HG03565 (cell line): Measurements from ENCODE around the gene AARS2.

Experiments
- ATAC-seq: cut with Tn5 transposase; IDR thresholded peaks from one replicate; pipeline ENCODE4 v1.9.1; 2021; ENCODE audit warnings: mild to moderate bottlenecking, moderate library complexity; ENCODE audit not compliant: unreplicated experiment

Gene AARS2

DNA sequence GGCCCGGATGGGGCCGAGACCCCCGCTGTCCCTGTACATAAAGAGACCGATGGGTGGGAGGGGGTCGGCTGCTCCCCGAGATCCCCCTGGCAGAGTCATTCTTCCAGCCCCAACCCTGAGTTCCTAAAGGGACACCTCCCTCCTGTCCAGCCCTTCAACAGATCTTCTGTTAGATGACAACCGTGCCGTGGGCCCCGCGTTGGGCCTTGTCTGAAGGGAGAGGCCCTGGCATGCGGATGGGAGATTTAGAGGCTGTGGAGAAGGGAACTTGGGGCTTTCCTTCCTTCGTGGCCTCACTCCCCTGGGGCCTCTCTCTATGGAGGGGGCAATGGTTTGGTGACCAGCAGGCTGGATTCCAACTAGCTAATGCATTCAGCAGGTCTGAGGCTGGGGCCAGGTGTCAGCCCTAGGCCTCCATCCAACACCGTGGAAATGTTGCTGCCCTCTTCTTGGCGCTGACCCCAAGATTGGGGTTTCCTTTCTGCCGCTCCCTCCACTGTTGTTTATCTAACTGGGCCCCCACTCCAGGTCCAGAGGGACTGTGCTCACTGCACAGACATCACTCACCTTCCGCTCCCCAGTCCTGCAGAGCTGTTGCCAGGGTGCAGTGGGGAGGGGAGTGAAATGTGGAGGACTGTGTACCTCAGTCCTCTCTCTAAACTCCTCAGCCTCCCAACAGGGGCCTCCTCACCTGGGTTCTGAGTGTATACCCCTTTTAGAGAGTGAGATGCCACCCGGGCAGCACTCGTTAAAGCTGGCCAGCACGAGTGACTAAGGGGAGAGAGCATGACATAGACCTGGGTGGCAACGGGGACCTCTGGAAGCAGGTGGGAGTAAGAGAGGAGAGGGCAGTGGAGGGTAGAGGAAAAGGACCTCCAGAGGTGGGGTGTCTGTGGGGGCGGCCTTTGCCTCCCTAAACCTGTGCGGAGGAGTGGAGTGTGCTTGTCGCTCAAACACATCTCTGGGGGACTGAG lies 36.2 kb downstream of the AARS2 start:
- ATAC-seq, result no peak

DNA sequence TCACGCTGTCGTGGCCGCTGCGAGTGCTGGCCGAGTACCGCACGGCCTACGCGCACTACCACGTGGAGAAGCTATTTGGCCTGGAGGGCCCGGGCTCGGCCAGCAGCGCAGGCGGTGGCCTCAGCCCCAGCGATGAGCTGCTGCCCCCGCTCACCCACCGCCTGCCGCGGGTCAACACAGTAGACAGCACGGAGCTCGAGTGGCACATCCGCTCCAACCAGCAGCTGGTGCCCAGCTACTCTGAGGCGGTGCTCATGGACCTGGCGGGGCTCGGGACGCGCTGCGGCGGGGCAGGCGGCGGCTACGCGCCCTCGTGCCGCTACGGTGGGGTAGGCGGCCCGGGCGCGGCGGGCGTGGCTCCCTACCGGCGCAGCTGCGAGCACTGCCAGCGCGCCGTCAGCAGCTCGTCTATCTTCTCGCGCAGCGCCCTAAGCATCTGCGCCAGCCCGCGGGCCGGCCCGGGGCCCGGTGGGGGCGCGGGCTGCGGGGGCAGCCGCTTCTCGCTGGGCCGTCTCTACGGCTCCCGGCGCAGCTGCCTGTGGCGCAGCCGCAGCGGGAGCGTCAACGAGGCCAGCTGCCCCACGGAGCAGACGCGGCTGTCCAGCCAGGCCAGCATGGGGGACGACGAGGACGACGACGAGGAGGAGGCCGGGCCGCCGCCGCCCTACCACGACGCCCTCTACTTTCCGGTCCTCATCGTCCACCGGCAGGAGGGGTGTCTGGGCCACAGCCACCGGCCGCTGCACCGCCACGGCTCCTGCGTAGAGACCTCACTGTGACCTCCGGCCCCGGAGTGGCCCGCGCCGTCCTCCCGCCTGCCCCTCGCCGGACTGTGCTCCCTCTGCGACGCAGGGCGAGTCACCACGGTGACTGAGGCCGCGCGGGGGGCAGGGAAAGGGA lies 37.1 kb downstream of the AARS2 start:
- ATAC-seq, result no peak

DNA sequence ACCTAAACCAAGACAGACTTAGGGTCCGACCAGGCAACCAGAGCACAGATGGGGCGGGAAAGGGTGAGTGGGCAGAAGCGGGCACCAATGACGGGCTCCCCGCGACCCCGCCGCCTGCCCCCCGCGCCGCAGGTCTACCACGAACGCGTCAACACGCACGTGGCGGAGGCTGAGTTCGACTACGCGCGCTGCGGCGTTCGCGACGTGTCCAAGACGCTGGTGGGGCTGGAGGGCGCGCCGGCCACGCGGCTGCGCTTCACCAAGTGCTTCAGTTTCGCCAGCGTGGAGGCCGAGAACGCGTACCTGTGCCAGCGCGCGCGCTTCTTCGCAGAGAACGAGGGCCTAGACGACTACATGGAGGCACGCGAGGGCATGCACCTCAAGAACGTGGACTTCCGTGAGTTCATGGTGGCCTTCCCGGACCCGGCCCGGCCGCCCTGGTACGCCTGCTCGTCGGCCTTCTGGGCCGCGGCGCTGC lies 37.8 kb downstream of the AARS2 start:
- no peak for ATAC-seq

DNA sequence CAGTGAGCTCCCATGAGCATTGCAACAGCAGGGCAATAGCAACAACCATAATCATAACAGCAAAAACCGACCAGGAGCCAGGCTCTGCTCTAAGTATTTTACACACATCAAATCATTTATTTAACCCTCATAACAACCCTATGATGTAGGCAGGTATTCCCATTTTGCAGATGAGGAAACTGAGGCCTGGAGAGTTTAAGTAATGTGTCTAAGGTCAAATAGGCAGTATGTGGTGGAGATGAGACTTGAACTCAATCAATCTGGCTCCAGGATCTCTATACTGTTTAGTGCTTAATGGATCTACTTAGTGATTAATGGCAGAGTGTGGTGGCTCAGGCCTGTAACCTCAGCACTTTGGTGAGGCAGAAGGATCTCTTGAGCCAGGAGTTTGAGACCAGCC lies 39.5 kb downstream of the AARS2 start:
- ATAC-seq, result no peak

DNA sequence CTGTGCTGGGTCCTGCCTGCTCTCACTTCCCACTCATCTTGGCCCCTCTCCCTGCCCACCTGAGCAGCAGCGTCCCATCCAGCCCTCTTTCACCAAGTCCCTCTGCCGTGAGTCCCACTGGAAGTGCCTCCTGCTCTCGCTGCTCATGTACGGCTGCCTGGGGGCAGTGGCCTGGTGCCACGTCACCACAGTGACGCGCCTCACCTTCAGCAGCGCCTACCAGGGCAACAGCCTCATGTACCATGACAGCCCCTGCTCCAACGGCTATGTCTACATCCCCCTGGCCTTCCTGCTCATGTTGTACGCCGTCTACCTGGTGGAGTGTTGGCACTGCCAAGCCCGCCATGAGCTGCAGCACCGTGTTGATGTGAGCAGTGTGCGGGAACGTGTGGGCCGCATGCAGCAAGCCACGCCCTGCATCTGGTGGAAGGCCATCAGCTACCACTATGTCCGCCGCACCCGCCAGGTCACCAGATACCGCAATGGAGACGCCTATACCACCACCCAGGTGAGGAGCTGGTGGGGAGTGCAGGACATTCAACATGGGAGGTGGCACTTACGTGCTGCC lies 40.1 kb downstream of the AARS2 start:
- no peak for ATAC-seq

DNA sequence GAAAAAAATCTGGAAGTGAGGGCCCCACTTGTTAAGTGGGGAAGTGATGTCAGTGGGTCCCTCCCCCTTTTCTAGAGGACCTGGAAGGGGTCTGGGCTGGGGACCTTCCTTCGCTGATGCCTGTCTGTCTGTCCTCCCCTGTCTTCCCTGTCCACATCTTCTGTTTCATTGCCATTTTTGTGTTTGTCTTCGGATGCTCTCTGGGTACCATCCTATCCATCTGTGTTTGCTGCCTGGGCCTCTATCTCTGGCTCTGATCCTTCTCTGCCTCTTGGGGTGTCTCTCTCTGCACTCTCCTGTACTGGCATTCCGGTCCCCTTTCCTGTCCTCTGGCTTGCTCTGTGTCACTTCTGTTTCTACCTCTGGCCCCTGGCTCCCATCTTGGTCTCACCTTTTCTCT lies 40.6 kb downstream of the AARS2 start:
- no peak for ATAC-seq

DNA sequence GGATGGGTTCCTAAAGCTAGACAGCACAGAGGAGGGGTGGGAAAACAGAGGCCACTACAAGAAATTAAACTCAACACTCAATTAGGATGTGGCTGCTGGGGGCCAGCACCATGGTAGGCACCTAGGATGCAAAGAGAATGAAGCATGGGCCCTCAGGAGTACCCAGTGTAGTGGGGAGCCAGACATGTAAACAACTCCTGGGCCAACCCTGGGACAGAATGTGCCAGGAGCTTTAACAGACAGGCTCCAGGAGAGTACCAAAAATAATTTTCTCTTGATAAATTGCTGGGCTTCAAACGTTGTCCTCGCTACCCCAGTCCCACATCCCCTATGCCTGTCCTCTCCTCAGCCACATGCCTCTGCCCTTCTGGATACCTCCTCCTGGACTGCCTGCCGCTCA lies 41.2 kb downstream of the AARS2 start:
- ATAC-seq, result no peak

DNA sequence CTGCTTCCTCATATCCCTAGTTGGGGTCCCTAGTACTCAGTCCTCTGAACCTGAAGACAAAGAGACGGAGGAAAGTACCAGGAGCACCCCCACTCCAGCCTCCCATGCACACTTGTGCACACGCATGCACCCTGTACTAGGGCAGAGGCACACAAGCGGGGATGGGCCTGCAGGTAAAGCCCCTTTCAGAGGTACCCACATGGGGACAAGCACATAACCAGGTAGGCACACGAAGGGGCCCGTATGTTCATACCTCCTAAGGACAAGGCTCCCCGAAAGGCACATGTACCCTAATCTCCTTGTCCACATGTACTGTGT lies 41.8 kb downstream of the AARS2 start:
- ATAC-seq, result no peak

DNA sequence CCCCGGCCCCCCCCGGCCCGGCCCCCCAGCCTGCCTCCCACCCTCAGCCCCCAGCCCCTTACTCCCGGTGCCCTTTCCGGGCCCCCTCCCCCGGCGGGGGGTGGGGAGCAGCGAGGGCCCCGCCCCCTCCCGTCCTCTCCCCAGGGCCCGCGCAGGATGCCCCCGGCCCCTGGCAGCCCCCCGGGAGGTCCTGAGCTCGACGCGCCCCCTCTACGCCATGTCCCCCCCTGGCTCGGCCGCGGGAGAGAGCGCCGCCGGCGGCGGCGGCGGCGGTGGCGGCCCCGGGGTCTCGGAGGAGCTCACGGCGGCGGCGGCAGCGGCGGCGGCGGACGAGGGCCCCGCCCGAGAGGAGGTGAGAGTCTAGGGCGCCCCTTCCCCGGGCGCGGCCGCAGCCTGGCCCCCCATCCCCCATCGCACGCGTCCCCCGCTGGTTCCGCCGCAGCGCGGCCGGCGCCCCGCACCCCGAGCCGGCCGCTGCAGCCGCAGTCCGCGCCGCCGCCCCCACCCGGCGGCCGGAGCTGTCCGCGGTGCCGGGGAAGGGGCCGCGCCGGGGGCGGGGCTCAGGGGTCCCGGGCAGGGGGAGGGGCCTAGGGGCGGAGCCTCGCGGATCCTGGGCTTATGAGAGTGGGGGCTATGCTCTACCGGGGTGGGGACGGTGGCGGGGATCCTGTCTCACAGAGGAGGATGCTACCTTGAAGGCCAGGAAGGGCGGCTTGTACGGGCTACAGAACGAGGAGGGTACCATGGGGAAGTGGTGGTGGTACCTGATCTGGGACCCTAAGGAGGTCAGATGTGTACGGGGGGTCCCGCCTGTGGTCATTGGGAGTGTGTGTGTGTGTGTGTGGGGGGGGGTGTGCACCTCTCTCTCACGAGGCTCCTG lies 42.4 kb downstream of the AARS2 start:
- no peak for ATAC-seq

DNA sequence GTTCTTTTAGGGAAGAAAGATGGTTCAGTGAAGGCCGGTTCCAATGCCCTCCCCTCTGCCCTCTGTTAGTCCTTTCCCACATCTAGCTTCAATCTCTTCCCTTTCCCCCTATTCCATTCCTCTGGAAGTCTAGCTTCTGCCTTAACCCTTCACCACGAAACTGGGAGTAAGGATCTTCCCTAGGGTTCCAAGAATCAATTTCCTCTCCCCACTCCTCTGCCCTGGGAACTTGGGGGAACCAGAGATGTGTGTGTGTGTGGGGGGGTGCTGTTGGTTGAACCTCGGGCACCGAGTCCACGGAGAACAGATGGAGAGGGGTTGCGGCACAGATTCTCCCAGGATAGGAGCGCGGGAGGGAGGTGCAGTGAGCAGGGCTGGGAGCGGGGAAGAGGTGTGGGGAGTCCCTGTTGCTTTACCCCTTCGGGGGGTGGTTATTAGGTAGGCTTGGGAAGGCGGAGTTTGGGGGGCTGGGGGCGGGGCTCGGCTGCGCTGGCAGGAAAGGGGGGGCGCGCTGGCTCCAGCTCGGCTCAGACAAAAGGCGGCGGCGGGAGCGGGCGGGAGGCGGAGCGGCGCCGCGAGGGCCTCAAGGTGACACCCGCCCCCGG lies 43.1 kb downstream of the AARS2 start, which contains the start of gene TMEM151B:
Gene TMEM151B (plus strand): TSS at position 530 of the 605 bp plus-strand sequence. CDS start 293 bp downstream, outside the sequence.
- ATAC-seq, result no peak

DNA sequence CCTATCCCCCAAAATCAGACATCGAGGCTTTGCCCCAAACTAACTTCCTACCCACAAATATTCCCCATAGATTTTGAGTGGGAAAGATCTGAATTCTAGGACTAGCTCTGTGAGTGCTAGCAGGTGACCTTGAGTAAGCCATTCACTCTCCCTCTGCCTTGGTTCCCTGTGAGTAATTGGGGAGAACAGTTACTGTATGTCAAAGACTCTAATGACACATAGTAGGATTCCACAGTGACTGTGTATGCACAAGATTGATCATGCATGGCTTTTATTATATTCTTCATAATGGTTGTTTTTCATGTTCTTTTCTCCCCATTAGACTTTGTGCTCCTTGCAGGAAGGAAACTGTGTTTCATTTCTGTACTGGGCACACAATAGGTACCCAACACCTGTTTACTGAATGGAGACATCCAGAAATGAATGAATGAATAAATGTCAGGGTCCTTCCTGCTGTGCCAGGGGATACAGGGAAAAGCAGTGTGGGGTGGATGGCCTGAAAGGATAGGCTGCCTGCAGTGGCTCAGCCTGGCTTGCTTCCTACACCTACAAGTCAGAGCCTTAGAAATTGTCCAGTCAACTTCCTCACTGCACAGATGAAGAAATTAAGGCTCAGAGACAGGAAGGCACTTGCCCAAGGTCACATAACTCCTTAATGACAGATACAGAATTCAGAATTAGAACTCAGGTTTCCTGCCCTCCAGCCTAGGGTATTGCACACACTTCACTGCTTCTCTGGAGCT lies 43.8 kb downstream of the AARS2 start:
- no peak for ATAC-seq

DNA sequence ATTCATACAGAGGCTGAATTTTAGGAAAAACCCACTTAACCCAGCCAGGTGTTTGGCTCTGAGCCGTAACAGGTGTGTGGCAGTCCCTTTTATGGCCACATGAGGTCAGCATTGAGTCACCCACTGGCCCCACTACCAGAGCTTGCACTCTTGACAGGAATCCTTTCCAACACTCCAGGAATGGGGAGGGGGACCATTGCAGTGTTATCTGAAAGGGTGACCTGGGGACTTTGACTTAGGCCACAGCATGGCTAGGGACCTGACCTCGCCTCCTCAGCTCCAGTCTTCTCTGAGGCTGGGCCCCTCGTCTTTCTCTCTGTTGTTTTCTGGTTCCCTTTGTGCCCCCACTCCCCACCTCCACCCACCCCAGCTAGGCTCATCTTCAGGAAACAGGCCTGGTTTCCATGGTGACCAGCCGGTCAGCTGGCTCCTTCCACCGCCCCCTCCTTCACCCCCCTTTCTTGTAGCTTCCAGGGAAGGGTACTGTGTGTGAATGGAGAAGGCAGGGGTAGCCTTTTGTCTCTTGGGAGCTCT lies 45.0 kb downstream of the AARS2 start:
- no peak for ATAC-seq

DNA sequence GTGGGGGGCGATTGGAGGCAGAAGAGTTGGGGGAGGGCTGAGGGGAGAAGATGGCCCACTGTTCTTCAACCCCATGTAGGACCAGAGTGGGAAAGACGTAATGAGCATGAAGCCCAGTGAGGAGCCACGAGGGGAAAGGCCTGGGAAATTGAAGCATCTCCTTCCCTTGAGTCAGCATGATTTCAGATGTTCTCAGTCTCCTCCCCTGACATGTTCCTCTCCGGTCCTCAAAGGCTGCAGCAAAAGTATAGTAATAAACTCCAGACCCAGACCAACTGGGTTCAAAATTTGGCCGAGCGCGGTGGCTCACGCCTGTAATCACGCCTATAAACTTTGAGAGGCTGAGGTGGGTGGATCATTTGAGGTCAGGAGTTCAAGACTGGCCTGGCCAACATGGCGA lies 45.9 kb downstream of the AARS2 start:
- no peak for ATAC-seq

DNA sequence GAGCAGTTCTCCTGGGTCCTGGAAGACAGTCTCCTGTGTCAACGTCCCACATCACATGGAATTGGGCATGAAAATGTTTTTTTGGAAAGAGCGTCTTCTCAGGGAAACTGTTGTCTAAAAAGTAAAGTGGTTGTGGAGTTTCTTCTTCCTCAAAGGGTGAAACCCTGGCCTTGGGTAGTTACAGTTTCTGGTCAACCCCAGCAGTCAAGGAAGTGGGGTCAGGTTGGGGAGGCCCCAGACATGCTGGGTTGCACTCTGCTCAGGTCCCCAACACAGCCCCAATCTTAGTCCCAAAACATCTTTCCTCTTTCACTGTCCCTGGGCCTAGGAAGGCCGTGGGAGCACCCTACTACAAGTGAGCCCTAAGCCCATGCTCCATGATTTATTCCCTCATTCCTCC lies 46.8 kb downstream of the AARS2 start:
- no peak for ATAC-seq

DNA sequence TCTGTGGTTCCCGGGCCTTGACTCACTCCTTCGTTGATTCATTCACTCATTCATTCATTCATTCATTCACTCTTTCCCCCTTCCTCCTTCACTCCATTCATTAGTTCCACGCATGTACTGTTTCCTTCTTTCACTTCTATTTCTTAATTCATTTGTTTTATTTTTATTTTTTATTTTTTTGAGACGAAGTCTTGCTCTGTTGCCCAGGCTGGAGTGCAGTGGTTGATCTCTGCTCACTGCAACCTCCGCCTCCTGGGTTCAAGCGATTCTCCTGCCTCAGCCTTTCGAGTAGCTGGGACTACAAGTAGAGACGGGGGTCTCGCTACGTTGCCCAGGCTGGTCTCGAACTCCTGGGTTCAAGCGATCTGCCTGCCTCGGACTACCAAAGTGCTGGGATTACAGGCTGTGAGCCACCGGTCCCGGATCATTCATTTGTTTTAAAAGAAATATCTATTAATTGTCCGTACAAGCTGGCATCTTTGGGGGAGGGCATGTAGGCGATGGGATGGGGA lies 47.4 kb downstream of the AARS2 start:
- no peak for ATAC-seq

DNA sequence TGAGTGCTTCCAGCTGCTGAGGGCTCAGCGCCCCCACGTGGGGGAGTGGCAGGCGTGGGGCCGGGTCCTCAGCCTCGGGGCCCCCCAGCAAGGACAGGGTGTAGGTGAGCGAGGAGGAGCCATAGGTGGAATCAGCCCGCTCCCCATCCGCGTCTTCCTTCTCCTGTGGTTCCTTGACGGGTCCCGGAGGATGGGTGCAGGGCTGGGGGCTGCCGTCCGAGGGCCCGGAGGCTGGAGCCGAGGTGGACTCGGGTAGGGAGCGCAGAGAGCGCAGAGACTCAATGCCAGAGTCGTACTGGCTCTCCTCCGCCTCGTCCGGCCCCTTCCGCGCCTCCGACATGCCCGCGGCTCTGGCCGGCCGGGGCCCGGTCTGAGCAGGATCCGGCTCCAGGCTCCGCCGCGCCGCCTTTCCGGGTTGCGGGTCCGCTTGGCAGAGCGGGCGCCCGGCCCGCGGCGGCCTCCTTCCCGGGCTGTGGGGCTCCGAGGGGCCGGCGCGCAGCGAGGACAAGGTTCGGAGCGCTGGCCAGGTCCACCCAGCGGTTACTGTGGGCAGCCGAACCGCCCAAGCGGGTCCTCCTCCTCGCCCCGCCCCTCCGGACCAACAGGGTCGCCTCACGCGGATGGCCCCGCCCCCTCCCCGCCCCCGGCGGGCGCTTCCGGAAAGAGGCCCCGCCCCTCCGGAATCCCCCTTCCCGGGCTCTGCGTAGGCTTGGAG lies 48.0 kb downstream of the AARS2 start, which contains the start of gene NFKBIE:
Gene NFKBIE (minus strand): TSS at position 545 of the 715 bp plus-strand sequence. CDS start 205 bp downstream, at position 340.
- peak; percentile 24 for ATAC-seq

DNA sequence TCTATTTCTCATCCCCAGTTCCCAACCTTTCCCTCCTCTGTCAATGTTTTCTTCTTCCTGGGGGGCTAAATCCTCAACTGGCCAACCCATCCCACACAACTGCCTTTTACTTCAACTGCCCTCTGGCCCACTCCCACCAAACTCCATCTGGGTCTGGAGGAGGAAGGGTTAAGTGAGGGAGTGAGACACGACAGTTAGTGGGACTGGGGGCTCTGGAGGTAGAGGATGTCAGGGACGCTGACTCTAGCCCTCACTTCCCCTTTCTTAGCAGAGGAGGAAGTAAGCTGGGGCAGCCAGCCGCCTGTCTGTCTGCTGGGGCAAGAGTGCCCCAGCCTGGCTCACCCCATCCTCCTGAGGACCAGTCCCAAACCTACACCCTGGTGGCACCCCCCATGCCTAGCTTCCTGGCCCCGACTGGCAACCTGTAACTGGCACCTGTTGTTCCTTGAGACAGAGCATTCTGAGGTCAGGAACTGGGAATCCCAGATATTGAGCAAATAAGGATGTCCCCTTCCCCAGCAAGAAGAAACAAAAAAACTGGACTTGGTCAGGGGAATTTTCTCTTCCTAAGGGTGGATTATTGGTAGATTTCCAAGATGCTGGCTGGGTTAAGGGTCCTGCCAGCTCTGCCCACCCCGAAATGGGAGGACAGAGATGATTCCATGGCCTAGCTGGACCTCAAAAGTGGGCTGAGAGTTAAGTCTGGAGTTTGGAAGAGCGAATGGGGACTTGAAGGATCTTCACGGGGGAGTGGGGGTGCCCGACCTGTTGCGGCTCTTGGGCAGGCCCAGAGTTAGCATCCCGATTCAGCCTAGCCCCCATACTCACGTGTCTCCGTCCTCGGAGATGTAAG lies 48.8 kb downstream of the AARS2 start:
- ATAC-seq, result peak; percentile 18
